Hepatocyte (in vitro differentiated cells): ENCODE results near the gene RINL.
A peak's percentile ranks its signal among the peaks of the same experiment; 100 is the strongest.

Experiments
- CTCF ChIP-seq: fragments of 200-600 bp; sonication (generic); IDR thresholded peaks from 2 replicates; pipeline ENCODE4 v1.5.1; 2016; ENCODE audit warnings: antibody characterized with exemption, mild to moderate bottlenecking; ENCODE audit not compliant: poor library complexity
- EZH2 ChIP-seq: fragments of 200-600 bp; sonication (generic); IDR thresholded peaks from 2 replicates; pipeline ENCODE4 v1.6.1; 2016; ENCODE audit warnings: antibody characterized with exemption, mild to moderate bottlenecking, borderline replicate concordance
- EZH2phosphoT487 ChIP-seq: fragments of 200-600 bp; sonication (generic); IDR thresholded peaks from one replicate; pipeline ENCODE4 v1.6.1; 2018; ENCODE audit warnings: antibody characterized with exemption, mild to moderate bottlenecking, low read depth, moderate library complexity; ENCODE audit not compliant: unreplicated experiment, severe bottlenecking

GRCh38 chr19:38869836-38870607 lies 8.1 kb downstream of the RINL start:
- peak; percentile 77 for TF ChIP-seq CTCF
- TF ChIP-seq EZH2, result no peak
- no peak for TF ChIP-seq EZH2phosphoT487
